K562 (cell line): ENCODE measurements around the gene SERPINA6. TPM values are rescaled to one million over a fixed set of nuclear protein-coding genes. Genes with fewer than 3 reads are reported as not detected.

ENCODE experiments used
- ATAC-seq: fragments of 200-7000 bp; cut with Tn5 transposase; 3 replicates; pipeline ENCODE4 v1.9.1; 2020; ENCODE audit warnings: moderate library complexity
- BruUV-seq: library from RNA; stranded (reverse); fragments of 400-500 nt; replicated peaks from 2 replicates; lab custom pipeline; 2021; lab: Mats Ljungman, UMichigan
- CTCF ChIA-PET: fragments of 300-600 bp; formaldehyde crosslinking; extraction: SDS; loops from one replicate; lab custom pipeline; 2021; ENCODE audit warnings: low intra/inter-chr PET ratio; lab: Yijun Ruan, JAX
- POLR2A ChIA-PET: fragments of 300-600, 350-650 bp; sonication (Branson Sonifier 250); formaldehyde crosslinking; extraction: SDS; loops from one replicate; lab custom pipeline; 2021; ENCODE audit warnings: antibody characterized with exemption, inconsistent platforms; lab: Yijun Ruan, JAX
- DNase-seq, 4 experiments: peaks; one replicate each; pipeline versions ENCODE4 v3.0.0 to v3.0.0-alpha.2; 2011 to 2018; ENCODE audit warnings: low spot score in 3 of 4, mixed read lengths in 3 of 4; ENCODE audit errors: extremely low read depth in 1 of 4
- FAIRE-seq: peaks from 2 replicates; lab custom pipeline; 2011; peaks lifted over from hg19 to GRCh38; lab: Jason Lieb, UNC
- H2AFZ ChIP-seq: 2 replicates; pipeline ENCODE4 v1.6.0; 2011; ENCODE audit warnings: low read depth, low read length, control low read depth, inconsistent platforms
- H3K27ac ChIP-seq: fragments of 200-600 bp; 3 replicates; pipeline ENCODE4 v1.8.0; 2011; ENCODE audit warnings: low read depth, mild to moderate bottlenecking, control low read depth, inconsistent platforms, low read length, moderate library complexity, mixed read lengths; ENCODE audit errors: extremely low read depth
- H3K27me3 ChIP-seq, 2 experiments: fragments of 300-600 bp in 1 of 2; 2 replicates in 1 of 2; 3 replicates in 1 of 2; pipeline versions ENCODE4 v1.6.0 to v1.8.0; 2011; ENCODE audit warnings: inconsistent platforms in 2 of 2, low read length in 2 of 2, mild to moderate bottlenecking in 1 of 2, mixed read lengths in 1 of 2, moderate library complexity in 1 of 2; ENCODE audit not compliant: control insufficient read depth in 2 of 2, insufficient read depth in 2 of 2
- H3K36me3 ChIP-seq: fragments of 300-600 bp; 3 replicates; pipeline ENCODE4 v1.8.0; 2011; ENCODE audit warnings: mild to moderate bottlenecking, low read length, inconsistent platforms; ENCODE audit not compliant: control insufficient read depth, insufficient read depth
- H3K4me1 ChIP-seq, 2 experiments: fragments of 200-600 bp in 1 of 2; replicated peaks in 1 of 2; 2 replicates in 1 of 2; 3 replicates in 1 of 2; pipeline versions ENCODE4 v1.5.1 to v1.8.0; 2011; ENCODE audit warnings: inconsistent platforms in 2 of 2, low read length in 2 of 2, mild to moderate bottlenecking in 1 of 2, mixed read lengths in 1 of 2, moderate library complexity in 1 of 2; ENCODE audit not compliant: control insufficient read depth in 2 of 2, insufficient read depth in 2 of 2
- H3K4me2 ChIP-seq: 2 replicates; pipeline ENCODE4 v1.6.1; 2011; ENCODE audit warnings: low read length, control low read depth, inconsistent platforms, mixed read lengths; ENCODE audit not compliant: insufficient read depth
- H3K4me3 ChIP-seq: fragments of 200-600 bp; sonication (generic), shearing (Covaris generic); 2 replicates; pipeline ENCODE4 v1.5.1; 2016; ENCODE audit warnings: control low read depth, inconsistent platforms
- H3K79me2 ChIP-seq: fragments of 200-600 bp; 3 replicates; pipeline ENCODE4 v1.8.0; 2011; ENCODE audit warnings: low read length, inconsistent platforms; ENCODE audit not compliant: control insufficient read depth, insufficient read depth
- H3K9ac ChIP-seq, 2 experiments: 2 replicates each; pipeline versions ENCODE4 v1.6.0 to v1.6.1; 2011; ENCODE audit warnings: low read depth in 2 of 2, low read length in 2 of 2, control low read depth in 1 of 2, inconsistent platforms in 1 of 2, mild to moderate bottlenecking in 1 of 2, mixed read lengths in 1 of 2; ENCODE audit not compliant: insufficient read depth in 1 of 2
- H3K9me1 ChIP-seq: one replicate; pipeline ENCODE4 v1.6.0; 2011; ENCODE audit warnings: inconsistent platforms, mild to moderate bottlenecking, low read length, moderate library complexity; ENCODE audit not compliant: control insufficient read depth, insufficient read depth
- H3K9me3 ChIP-seq: replicated peaks from 2 replicates; pipeline ENCODE4 v1.5.1; 2011; ENCODE audit warnings: low read depth, low read length, inconsistent platforms; ENCODE audit not compliant: control insufficient read depth, insufficient read depth
- H4K20me1 ChIP-seq: replicated peaks from 2 replicates; pipeline ENCODE4 v1.6.1; 2011; ENCODE audit warnings: low read length, inconsistent platforms, mixed read lengths; ENCODE audit not compliant: control insufficient read depth, insufficient read depth
- ELF2 ChIP-seq: fragments of 250-450 bp; sonication (Bioruptor Pico); IDR thresholded peaks from 2 replicates; pipeline ENCODE4 v1.5.0; 2021; ENCODE audit warnings: mild to moderate bottlenecking
- HNRNPK ChIP-seq: fragments of 200-400 bp; formaldehyde crosslinking; IDR thresholded peaks from one replicate; pipeline ENCODE4 v1.6.1; 2018; ENCODE audit warnings: mild to moderate bottlenecking, low read depth, low read length; ENCODE audit not compliant: poor library complexity, severe bottlenecking
- IRF2 ChIP-seq: sonication (generic); formaldehyde crosslinking; IDR thresholded peaks from 2 replicates; pipeline ENCODE4 v1.8.1; 2022; ENCODE audit warnings: mild to moderate bottlenecking, missing genetic modification reagents
- KLF13 ChIP-seq: fragments of 450-650 bp; IDR thresholded peaks from 2 replicates; pipeline ENCODE4 v1.6.1; 2016; ENCODE audit warnings: missing genetic modification characterization, low read depth, mild to moderate bottlenecking, missing compliant biosample characterization, moderate library complexity, borderline replicate concordance
- MTA1 ChIP-seq: fragments of 450-650 bp; IDR thresholded peaks from 2 replicates; pipeline ENCODE4 v1.6.1; 2017; ENCODE audit warnings: borderline replicate concordance
- POLR3A ChIP-seq: IDR thresholded peaks from 2 replicates; pipeline ENCODE4 v1.6.1; 2011; ENCODE audit warnings: borderline replicate concordance, mild to moderate bottlenecking, moderate library complexity; ENCODE audit not compliant: insufficient read length, insufficient read depth; ENCODE audit errors: extremely low read depth
- PURB ChIP-seq: sonication (generic); formaldehyde crosslinking; IDR thresholded peaks from 2 replicates; pipeline ENCODE4 v1.9.0; 2021; ENCODE audit warnings: low read depth, mild to moderate bottlenecking, missing genetic modification reagents
- RCOR1 ChIP-seq, 2 experiments: IDR thresholded peaks; 2 replicates each; pipeline ENCODE4 v1.6.1; 2012; ENCODE audit warnings: low read depth in 2 of 2, low read length in 2 of 2, borderline replicate concordance in 1 of 2, improper control_type of control experiment in 1 of 2
- SMARCB1 ChIP-seq: IDR thresholded peaks from 2 replicates; pipeline ENCODE4 v1.6.1; 2011; ENCODE audit warnings: improper control_type of control experiment, low read depth; ENCODE audit not compliant: insufficient read length
- WGBS: fragments of 100-300 bp; shearing (Covaris generic); methylation state at CpG from one replicate; pipeline ENCODE4 v1.1.6; 2016; ENCODE audit warnings: low coverage, mixed read lengths; ENCODE audit not compliant: insufficient coverage; ENCODE audit errors: missing lambda C conversion rate; 5-methylcytosine and 5-hydroxymethylcytosine counted together
- in situ Hi-C: fragments of 300-500 bp; cut with MboI; formaldehyde crosslinking; loops from 4 replicates; pipeline ENCODE4 v1.15.0; 2018; ENCODE audit warnings: inconsistent platforms, mixed read lengths
- intact Hi-C: fragments of 100-400 bp; cut with micrococcal nuclease; formaldehyde crosslinking; loops from 2 replicates; pipeline ENCODE4 v1.14.2; 2022
- polyA plus RNA-seq, 8 experiments: library from polyadenylated mRNA; depleted of rRNA in 4 of 8; stranded (reverse) in 5 of 8; unstranded in 3 of 8; fragments of >200 nt; fragmentation: Nextera tagmentation in 2 of 8; fragmentation: Illumina TruSeq in 1 of 8; extraction: Ambion mirVana in 2 of 8; extraction: Trizol in 1 of 8; gene quantifications; 2 replicates each; pipeline versions ENCODE4 v1.2.1 to v1.2.3, GENCODE V29; 2011 to 2014; ENCODE audit warnings: inconsistent platforms in 1 of 8, missing spikeins in 1 of 8
- total RNA-seq, 7 experiments: library from RNA; depleted of rRNA in 6 of 7; stranded (reverse); fragments of >200 nt in 6 of 7; fragmentation: Illumina TruSeq in 2 of 7; extraction: Trizol in 2 of 7; gene quantifications; 2 replicates each; pipeline versions ENCODE4 v1.2.1 to v1.2.3, GENCODE V29; 2011 to 2021; ENCODE audit warnings: low replicate concordance in 1 of 7
- TF ChIP-seq, protein P1 (sequence below): fragments of 250-450 bp; sonication (Bioruptor Pico); IDR thresholded peaks from 2 replicates; pipeline ENCODE4 v1.4.0; 2020; ENCODE audit warnings: mild to moderate bottlenecking, moderate library complexity
- TF ChIP-seq, protein P2 (sequence below): fragments of 250-450 bp; sonication (Bioruptor Pico); IDR thresholded peaks from 2 replicates; pipeline ENCODE4 v1.8.0; 2022; ENCODE audit warnings: inconsistent platforms, mild to moderate bottlenecking, moderate library complexity, borderline replicate concordance
- TF ChIP-seq, protein P3 (sequence below): sonication (generic); formaldehyde crosslinking; IDR thresholded peaks from 2 replicates; pipeline ENCODE4 v1.8.0; 2022; ENCODE audit warnings: mild to moderate bottlenecking, missing genetic modification reagents, borderline replicate concordance
- TF ChIP-seq, protein P4 (sequence below): sonication (generic); formaldehyde crosslinking; IDR thresholded peaks from 2 replicates; pipeline ENCODE4 v1.4.0; 2020; ENCODE audit warnings: mild to moderate bottlenecking, missing genetic modification reagents
- TF ChIP-seq, protein P5 (sequence below): sonication (generic); formaldehyde crosslinking; IDR thresholded peaks from 2 replicates; pipeline ENCODE4 v1.8.0; 2022; ENCODE audit warnings: missing genetic modification reagents, mild to moderate bottlenecking, moderate library complexity, borderline replicate concordance

Gene SERPINA6
- total and polyA plus RNA-seq, 9 of the 15 experiments (the other 6 are each of a cell fraction or from before 2014, with no cell fraction given) = not detected

DNA sequence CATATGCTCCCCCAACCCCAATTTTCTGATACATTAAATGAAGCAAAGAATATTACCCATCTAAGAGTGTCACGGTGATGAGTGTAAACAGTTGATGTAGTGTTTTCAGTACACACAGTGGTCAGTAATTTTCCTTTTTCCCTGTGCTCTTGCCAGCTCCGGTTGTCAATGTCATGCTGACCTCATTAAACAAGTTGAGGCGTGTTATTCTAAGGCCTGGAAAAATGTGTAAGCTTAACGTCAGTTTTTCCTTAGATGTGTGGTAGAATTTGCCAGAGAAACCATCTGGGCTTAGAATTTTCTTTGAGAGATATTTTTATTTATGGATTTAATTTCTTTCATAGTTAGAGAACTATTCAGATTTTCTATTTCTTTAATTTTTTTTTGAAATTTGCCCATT lies 11.7 kb upstream of the SERPINA6 start:
- intact Hi-C loops = no loop called here
- ChIA-PET POLR2A (interaction anchor here (0.6 to 1.0 kb wide), 2 partner anchors 21 to 597 kb away, joined by 5 read pairs; no protein-coding TSS in a partner anchor), CTCF (no interaction called here)
- in situ Hi-C loops = no loop called here
- 0% methylated on average over 4 of the region's 4 CpGs for WGBS
- FAIRE-seq (no peak), ATAC-seq (no peak), DNase-seq (no peak)
- H2AFZ ChIP-seq = no peak overlapping the region
- no peaks in the 10 kb centered on the region for H3K79me2 ChIP-seq
- H3K9me1 ChIP-seq = no peaks in the 10 kb centered on the region
- no peak overlapping the region for H3K4me2 ChIP-seq
- no TSS peak for BruUV-seq
- no peaks in the 10 kb centered on the region for H4K20me1 ChIP-seq
- no peaks in the 10 kb centered on the region for H3K36me3 ChIP-seq
- TF ChIP-seq, protein P1, sequence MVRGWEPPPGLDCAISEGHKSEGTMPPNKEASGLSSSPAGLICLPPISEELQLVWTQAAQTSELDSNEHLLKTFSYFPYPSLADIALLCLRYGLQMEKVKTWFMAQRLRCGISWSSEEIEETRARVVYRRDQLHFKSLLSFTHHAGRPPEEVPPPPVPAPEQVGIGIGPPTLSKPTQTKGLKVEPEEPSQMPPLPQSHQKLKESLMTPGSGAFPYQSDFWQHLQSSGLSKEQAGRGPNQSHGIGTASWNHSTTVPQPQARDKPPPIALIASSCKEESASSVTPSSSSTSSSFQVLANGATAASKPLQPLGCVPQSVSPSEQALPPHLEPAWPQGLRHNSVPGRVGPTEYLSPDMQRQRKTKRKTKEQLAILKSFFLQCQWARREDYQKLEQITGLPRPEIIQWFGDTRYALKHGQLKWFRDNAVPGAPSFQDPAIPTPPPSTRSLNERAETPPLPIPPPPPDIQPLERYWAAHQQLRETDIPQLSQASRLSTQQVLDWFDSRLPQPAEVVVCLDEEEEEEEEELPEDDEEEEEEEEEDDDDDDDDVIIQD = no peak
- TF ChIP-seq SMARCB1 (no peak), KLF13 (tag) (no peak), POLR3A (no peak), PURB (CRISPR knock-in tag) (no peak), ELF2 (CRISPR knock-in tag) (no peak), MTA1 (no peak), HNRNPK (no peak), RCOR1 (IDR thresholded peaks at IDR 0.05; ENCODE audit: borderline replicate concordance in 1 of 2, low read depth in 2 of 2, low read length in 2 of 2) (no peak), IRF2 (CRISPR knock-in tag) (no peak)
- TF ChIP-seq, protein P2, sequence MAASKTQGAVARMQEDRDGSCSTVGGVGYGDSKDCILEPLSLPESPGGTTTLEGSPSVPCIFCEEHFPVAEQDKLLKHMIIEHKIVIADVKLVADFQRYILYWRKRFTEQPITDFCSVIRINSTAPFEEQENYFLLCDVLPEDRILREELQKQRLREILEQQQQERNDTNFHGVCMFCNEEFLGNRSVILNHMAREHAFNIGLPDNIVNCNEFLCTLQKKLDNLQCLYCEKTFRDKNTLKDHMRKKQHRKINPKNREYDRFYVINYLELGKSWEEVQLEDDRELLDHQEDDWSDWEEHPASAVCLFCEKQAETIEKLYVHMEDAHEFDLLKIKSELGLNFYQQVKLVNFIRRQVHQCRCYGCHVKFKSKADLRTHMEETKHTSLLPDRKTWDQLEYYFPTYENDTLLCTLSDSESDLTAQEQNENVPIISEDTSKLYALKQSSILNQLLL (CRISPR knock-in tag) = no peak
- TF ChIP-seq, protein P3, sequence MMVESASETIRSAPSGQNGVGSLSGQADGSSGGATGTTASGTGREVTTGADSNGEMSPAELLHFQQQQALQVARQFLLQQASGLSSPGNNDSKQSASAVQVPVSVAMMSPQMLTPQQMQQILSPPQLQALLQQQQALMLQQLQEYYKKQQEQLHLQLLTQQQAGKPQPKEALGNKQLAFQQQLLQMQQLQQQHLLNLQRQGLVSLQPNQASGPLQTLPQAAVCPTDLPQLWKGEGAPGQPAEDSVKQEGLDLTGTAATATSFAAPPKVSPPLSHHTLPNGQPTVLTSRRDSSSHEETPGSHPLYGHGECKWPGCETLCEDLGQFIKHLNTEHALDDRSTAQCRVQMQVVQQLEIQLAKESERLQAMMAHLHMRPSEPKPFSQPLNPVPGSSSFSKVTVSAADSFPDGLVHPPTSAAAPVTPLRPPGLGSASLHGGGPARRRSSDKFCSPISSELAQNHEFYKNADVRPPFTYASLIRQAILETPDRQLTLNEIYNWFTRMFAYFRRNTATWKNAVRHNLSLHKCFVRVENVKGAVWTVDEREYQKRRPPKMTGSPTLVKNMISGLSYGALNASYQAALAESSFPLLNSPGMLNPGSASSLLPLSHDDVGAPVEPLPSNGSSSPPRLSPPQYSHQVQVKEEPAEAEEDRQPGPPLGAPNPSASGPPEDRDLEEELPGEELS (CRISPR knock-in tag) = no peak
- TF ChIP-seq, protein P4, sequence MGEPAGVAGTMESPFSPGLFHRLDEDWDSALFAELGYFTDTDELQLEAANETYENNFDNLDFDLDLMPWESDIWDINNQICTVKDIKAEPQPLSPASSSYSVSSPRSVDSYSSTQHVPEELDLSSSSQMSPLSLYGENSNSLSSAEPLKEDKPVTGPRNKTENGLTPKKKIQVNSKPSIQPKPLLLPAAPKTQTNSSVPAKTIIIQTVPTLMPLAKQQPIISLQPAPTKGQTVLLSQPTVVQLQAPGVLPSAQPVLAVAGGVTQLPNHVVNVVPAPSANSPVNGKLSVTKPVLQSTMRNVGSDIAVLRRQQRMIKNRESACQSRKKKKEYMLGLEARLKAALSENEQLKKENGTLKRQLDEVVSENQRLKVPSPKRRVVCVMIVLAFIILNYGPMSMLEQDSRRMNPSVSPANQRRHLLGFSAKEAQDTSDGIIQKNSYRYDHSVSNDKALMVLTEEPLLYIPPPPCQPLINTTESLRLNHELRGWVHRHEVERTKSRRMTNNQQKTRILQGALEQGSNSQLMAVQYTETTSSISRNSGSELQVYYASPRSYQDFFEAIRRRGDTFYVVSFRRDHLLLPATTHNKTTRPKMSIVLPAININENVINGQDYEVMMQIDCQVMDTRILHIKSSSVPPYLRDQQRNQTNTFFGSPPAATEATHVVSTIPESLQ (CRISPR knock-in tag) = no peak
- TF ChIP-seq, protein P5, sequence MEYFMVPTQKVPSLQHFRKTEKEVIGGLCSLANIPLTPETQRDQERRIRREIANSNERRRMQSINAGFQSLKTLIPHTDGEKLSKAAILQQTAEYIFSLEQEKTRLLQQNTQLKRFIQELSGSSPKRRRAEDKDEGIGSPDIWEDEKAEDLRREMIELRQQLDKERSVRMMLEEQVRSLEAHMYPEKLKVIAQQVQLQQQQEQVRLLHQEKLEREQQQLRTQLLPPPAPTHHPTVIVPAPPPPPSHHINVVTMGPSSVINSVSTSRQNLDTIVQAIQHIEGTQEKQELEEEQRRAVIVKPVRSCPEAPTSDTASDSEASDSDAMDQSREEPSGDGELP (CRISPR knock-in tag) = no peak
- H3K4me1 ChIP-seq = no peaks in the 10 kb centered on the region
- no peaks in the 10 kb centered on the region for H3K9me3 ChIP-seq
- no peak overlapping the region for H3K9ac ChIP-seq
- H3K4me3 ChIP-seq = no peak overlapping the region
- H3K27me3 ChIP-seq = no peaks in the 10 kb centered on the region
- H3K27ac ChIP-seq = no peak overlapping the region
